H9 (cell line): ENCODE data around the gene WDR59. TPM values are rescaled to one million over a fixed set of nuclear protein-coding genes. Genes with fewer than 3 reads are reported as not detected.

Source experiments
- DNase-seq: peaks from one replicate; pipeline ENCODE4 v3.0.0-alpha.2; 2017
- H2AFZ ChIP-seq: one replicate; pipeline ENCODE4 v1.6.1; 2013; ENCODE audit warnings: mild to moderate bottlenecking, low read length, control low read depth, moderate library complexity
- H2AK5ac ChIP-seq: 2 replicates; pipeline ENCODE4 v1.6.1; 2013; ENCODE audit warnings: low read length, control low read depth, mixed read lengths; ENCODE audit not compliant: insufficient read length
- H2BK120ac ChIP-seq: one replicate; pipeline ENCODE4 v1.6.1; 2013; ENCODE audit warnings: low read depth, mild to moderate bottlenecking, low read length, control low read depth, inconsistent platforms; ENCODE audit not compliant: poor library complexity, severe bottlenecking
- H2BK12ac ChIP-seq: 2 replicates; pipeline ENCODE4 v1.6.1; 2013; ENCODE audit warnings: low read length, control low read depth, mixed read lengths, low read depth; ENCODE audit not compliant: insufficient read length
- H2BK15ac ChIP-seq: 2 replicates; pipeline ENCODE4 v1.6.1; 2013; ENCODE audit warnings: low read depth, low read length, control low read depth
- H2BK20ac ChIP-seq: one replicate; pipeline ENCODE4 v1.6.1; 2013; ENCODE audit warnings: low read depth, mild to moderate bottlenecking, low read length, control low read depth, inconsistent platforms; ENCODE audit not compliant: poor library complexity, severe bottlenecking
- H2BK5ac ChIP-seq: 2 replicates; pipeline ENCODE4 v1.6.1; 2013; ENCODE audit warnings: low read length, control low read depth, mixed read lengths; ENCODE audit not compliant: insufficient read length
- H3K14ac ChIP-seq: 2 replicates; pipeline ENCODE4 v1.6.1; 2013; ENCODE audit warnings: low read length, control low read depth; ENCODE audit not compliant: insufficient read depth
- H3K18ac ChIP-seq: 2 replicates; pipeline ENCODE4 v1.6.1; 2013; ENCODE audit warnings: low read depth, mild to moderate bottlenecking, mixed read lengths, low read length, control low read depth; ENCODE audit not compliant: insufficient read length
- H3K23ac ChIP-seq: 2 replicates; pipeline ENCODE4 v1.6.1; 2013; ENCODE audit warnings: low read length, control low read depth, mixed read lengths, low read depth; ENCODE audit not compliant: insufficient read length
- H3K23me2 ChIP-seq: 2 replicates; pipeline ENCODE4 v1.6.1; 2013; ENCODE audit warnings: low read depth, mild to moderate bottlenecking, mixed read lengths, low read length, control low read depth; ENCODE audit not compliant: insufficient read length, poor library complexity, severe bottlenecking
- H3K27ac ChIP-seq: 2 replicates; pipeline ENCODE4 v1.5.1; 2013; ENCODE audit warnings: low read length, control low read depth, mixed read lengths, low read depth; ENCODE audit not compliant: insufficient read length
- H3K27me3 ChIP-seq: 2 replicates; pipeline ENCODE4 v1.6.1; 2013; ENCODE audit warnings: low read length, control low read depth, inconsistent platforms; ENCODE audit not compliant: insufficient read depth
- H3K4ac ChIP-seq: 2 replicates; pipeline ENCODE4 v1.6.1; 2013; ENCODE audit warnings: low read depth, mild to moderate bottlenecking, control low read depth, inconsistent platforms, low read length, moderate library complexity
- H3K4me1 ChIP-seq: 2 replicates; pipeline ENCODE4 v1.6.1; 2013; ENCODE audit warnings: low read length, control low read depth, inconsistent platforms; ENCODE audit not compliant: insufficient read depth
- H3K4me2 ChIP-seq: 2 replicates; pipeline ENCODE4 v1.6.1; 2013; ENCODE audit warnings: low read length, control low read depth, mixed read lengths; ENCODE audit not compliant: insufficient read length, insufficient read depth
- H3K56ac ChIP-seq: 2 replicates; pipeline ENCODE4 v1.6.1; 2013; ENCODE audit warnings: low read depth, mild to moderate bottlenecking, mixed read lengths, low read length, control low read depth; ENCODE audit not compliant: insufficient read length
- H3K79me1 ChIP-seq: 2 replicates; pipeline ENCODE4 v1.6.1; 2013; ENCODE audit warnings: low read depth, mild to moderate bottlenecking, moderate library complexity, low read length, control low read depth, inconsistent platforms; ENCODE audit not compliant: insufficient read depth, poor library complexity, severe bottlenecking
- H3K79me2 ChIP-seq: 2 replicates; pipeline ENCODE4 v1.6.1; 2013; ENCODE audit warnings: low read length, control low read depth, inconsistent platforms; ENCODE audit not compliant: insufficient read depth
- H3K9ac ChIP-seq: 2 replicates; pipeline ENCODE4 v1.6.1; 2013; ENCODE audit warnings: low read length, control low read depth, mixed read lengths; ENCODE audit not compliant: insufficient read length; ENCODE audit errors: extremely low read depth
- H3K9me3 ChIP-seq: one replicate; pipeline ENCODE4 v1.6.1; 2013; ENCODE audit warnings: low read depth, low read length, inconsistent platforms; ENCODE audit not compliant: control insufficient read depth
- H3T11ph ChIP-seq: one replicate; pipeline ENCODE4 v1.6.1; 2013; ENCODE audit warnings: mild to moderate bottlenecking, low read length, control low read depth, inconsistent platforms
- H4K20me1 ChIP-seq: one replicate; pipeline ENCODE4 v1.6.1; 2013; ENCODE audit not compliant: control insufficient read depth, insufficient read length, insufficient read depth
- H4K5ac ChIP-seq: 2 replicates; pipeline ENCODE4 v1.6.1; 2013; ENCODE audit warnings: low read depth, mild to moderate bottlenecking, mixed read lengths, low read length, control low read depth; ENCODE audit not compliant: insufficient read length
- H4K8ac ChIP-seq: replicated peaks from 2 replicates; pipeline ENCODE4 v1.6.1; 2013; ENCODE audit warnings: low read length, control low read depth, mixed read lengths, low read depth; ENCODE audit not compliant: insufficient read length
- H4K91ac ChIP-seq: 2 replicates; pipeline ENCODE4 v1.6.1; 2013; ENCODE audit warnings: low read depth, mild to moderate bottlenecking, moderate library complexity, mixed read lengths, low read length, control low read depth; ENCODE audit not compliant: insufficient read length
- H3K27ac Mint-ChIP-seq, 3 experiments: 2 replicates in 2 of 3; 3 replicates in 1 of 3; pipeline ENCODE4 v1.8.0; 2020 to 2021; ENCODE audit warnings: mixed read lengths in 3 of 3, mild to moderate bottlenecking in 1 of 3, moderate library complexity in 1 of 3
- H3K27me3 Mint-ChIP-seq: 2 replicates; pipeline ENCODE4 v1.8.0; 2021; ENCODE audit warnings: low read depth, mild to moderate bottlenecking, moderate library complexity, mixed read lengths
- H3K36me3 Mint-ChIP-seq, 3 experiments: 2 replicates in 2 of 3; 3 replicates in 1 of 3; pipeline ENCODE4 v1.8.0; 2020 to 2021; ENCODE audit warnings: low read depth in 3 of 3, mixed read lengths in 3 of 3; ENCODE audit not compliant: insufficient read depth in 1 of 3
- H3K4me1 Mint-ChIP-seq, 2 experiments: 2 replicates each; pipeline ENCODE4 v1.8.0; 2020; ENCODE audit warnings: mixed read lengths in 2 of 2
- H3K4me3 Mint-ChIP-seq, 2 experiments: 2 replicates in 1 of 2; 3 replicates in 1 of 2; pipeline ENCODE4 v1.8.0; 2020 to 2021; ENCODE audit warnings: mild to moderate bottlenecking in 2 of 2, mixed read lengths in 2 of 2, moderate library complexity in 1 of 2
- H3K9me3 Mint-ChIP-seq, 2 experiments: 2 replicates in 1 of 2; 3 replicates in 1 of 2; pipeline ENCODE4 v1.8.0; 2020; ENCODE audit warnings: mild to moderate bottlenecking in 2 of 2, mixed read lengths in 2 of 2, moderate library complexity in 1 of 2
- WGBS: extraction: QIAGEN DNeasy Blood & Tissue Kit; methylation state at CpG from one replicate; pipeline ENCODE4 v1.1.7; 2013; ENCODE audit warnings: missing lambda C conversion rate, low lambda C conversion rate, mixed read lengths; ENCODE audit not compliant: insufficient read length; ENCODE audit errors: extremely low coverage; 5-methylcytosine and 5-hydroxymethylcytosine counted together
- total RNA-seq: library from RNA; stranded (reverse); gene quantifications from 2 replicates; pipeline ENCODE4 v1.2.1, GENCODE V29; 2021
- TF ChIP-seq, protein P1 (sequence below): fragments of 200-600 bp; sonication (generic); conservative IDR thresholded peaks from 3 replicates; pipeline ENCODE4 v1.8.0; 2021; ENCODE audit warnings: antibody characterized with exemption, mild to moderate bottlenecking

WDR59 gene
- total RNA-seq, 1 experiment from 2014 or later = 97.5 TPM

DNA sequence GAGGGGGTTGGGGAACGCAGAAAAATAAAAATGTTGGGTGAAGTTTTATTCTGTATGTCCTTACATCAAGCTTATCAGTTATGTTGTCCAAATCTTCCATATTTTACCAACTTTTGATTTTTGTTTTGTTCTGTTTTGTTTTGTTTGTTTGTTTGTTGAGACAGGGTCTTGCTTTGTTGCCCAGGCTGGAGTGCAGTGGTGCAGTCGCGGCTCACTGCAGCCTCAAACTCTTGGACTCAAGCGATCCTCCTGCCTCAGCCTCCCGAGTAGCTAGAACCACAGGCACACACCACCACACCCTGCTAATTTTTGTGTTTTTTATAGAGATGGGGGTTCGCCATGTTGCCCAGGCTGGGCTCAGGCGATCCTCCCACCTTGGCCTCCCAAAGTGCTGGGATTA is 34.7 kb upstream of the WDR59 start:
- H3K4me3 Mint-ChIP-seq = no peak overlapping the region; a peak in 1 of 5 replicates

More for the DNA sequence above, 34.7 kb upstream of the WDR59 start:
- Histone ChIP-seq H3K4me1 (no peaks in the 10 kb centered on the region), H3K4ac (no peak overlapping the region), H2BK5ac (no peak overlapping the region), H4K5ac (no peak overlapping the region), H3K56ac (no peak overlapping the region), H3K27me3 (no peaks in the 10 kb centered on the region), H3K23ac (no peak overlapping the region), H4K20me1 (no peaks in the 10 kb centered on the region), H3K18ac (no peak overlapping the region), H2BK15ac (no peak overlapping the region), H3K14ac (no peak overlapping the region), H3K27ac (no peak overlapping the region), H2AK5ac (no peak overlapping the region), H2AFZ (no peak overlapping the region), H3T11ph (no peak overlapping the region), H3K9ac (no peak overlapping the region), H3K4me2 (no peak overlapping the region), H2BK120ac (no peak overlapping the region), H2BK20ac (no peak overlapping the region), H4K8ac (no peak overlapping the region), H3K9me3 (no peaks in the 10 kb centered on the region), H3K23me2 (no peaks in the 10 kb centered on the region), H3K79me2 (peaks cover 8% of the 10 kb centered on the region; the same call in 1 of the 2 replicates), H4K91ac (no peak overlapping the region), H2BK12ac (no peak overlapping the region), H3K79me1 (peaks cover 8% of the 10 kb centered on the region)
- TF ChIP-seq, protein P1, sequence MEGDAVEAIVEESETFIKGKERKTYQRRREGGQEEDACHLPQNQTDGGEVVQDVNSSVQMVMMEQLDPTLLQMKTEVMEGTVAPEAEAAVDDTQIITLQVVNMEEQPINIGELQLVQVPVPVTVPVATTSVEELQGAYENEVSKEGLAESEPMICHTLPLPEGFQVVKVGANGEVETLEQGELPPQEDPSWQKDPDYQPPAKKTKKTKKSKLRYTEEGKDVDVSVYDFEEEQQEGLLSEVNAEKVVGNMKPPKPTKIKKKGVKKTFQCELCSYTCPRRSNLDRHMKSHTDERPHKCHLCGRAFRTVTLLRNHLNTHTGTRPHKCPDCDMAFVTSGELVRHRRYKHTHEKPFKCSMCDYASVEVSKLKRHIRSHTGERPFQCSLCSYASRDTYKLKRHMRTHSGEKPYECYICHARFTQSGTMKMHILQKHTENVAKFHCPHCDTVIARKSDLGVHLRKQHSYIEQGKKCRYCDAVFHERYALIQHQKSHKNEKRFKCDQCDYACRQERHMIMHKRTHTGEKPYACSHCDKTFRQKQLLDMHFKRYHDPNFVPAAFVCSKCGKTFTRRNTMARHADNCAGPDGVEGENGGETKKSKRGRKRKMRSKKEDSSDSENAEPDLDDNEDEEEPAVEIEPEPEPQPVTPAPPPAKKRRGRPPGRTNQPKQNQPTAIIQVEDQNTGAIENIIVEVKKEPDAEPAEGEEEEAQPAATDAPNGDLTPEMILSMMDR = no peak
- Mint-ChIP-seq H3K4me1 (peaks cover 12 to 17% of the 10 kb centered on the region in 2 experiments), H3K9me3 (peaks cover 25 to 29% of the 10 kb centered on the region in 2 experiments), H3K36me3 (peaks cover 28 to 43% (median 33%) of the 10 kb centered on the region in 3 experiments), H3K27me3 (no peaks in the 10 kb centered on the region), H3K27ac (no peak overlapping the region)
- no CpG with 5 or more reads among the region's 7 CpGs for WGBS
- no peak for DNase-seq
